Measurements from ENCODE around the gene KRT37.

The KRT37 gene

GRCh38 chr17:41421116-41421515 is 3.3 kb downstream of the KRT37 start:
- Mint-ChIP-seq H3K36me3 (peaks cover 2% of the 10 kb centered on the region), H3K27me3 (no peaks in the 10 kb centered on the region), H3K27ac (no peak overlapping the region), H3K9me3 (ENCODE audit: low read depth) (no peaks in the 10 kb centered on the region), H3K4me3 (no peak overlapping the region), H3K4me1 (ENCODE audit: low read depth) (peaks cover 8% of the 10 kb centered on the region)

DNA sequence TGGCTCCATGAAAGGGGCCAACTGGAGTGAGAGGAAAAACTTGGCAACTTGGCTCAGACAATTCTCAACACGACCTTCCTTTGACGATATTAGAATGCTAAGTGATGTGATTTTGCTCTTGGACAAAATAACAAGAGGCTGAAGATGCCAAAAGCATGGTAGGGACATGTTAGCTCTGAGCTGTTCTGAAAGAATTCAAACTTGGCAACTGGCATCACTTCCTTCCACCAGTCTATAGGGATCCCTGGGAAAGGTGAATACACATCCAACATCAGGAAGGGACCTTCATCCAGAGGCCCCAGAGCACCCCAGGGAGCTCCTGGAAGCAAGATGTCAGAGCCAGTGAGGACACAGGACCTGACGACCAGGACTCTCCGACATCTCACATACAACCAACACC is 4.3 kb downstream of the KRT37 start:
- no peak overlapping the region for H3K27ac Mint-ChIP-seq
- H3K4me1 Mint-ChIP-seq (ENCODE audit: low read depth) = peaks cover 8% of the 10 kb centered on the region

DNA sequence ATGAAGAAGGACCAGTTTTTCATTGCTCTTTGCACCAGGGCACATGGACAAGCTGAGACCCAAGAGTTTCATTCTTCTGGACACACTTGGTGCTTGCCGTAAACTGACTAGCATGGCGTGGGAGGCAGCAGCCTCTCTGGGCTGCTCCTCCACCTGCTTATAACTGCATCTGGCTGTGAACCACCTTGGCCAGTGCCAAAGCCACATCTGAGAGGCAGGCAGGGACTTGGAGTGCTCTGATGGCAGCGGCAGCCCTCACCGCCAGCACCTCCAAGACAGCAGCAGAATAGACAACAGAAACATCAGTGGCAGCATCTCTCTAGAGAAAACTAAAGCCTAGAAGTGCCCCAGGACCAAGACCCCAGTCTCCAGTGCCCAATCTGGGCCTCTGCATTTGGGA is 4.7 kb downstream of the KRT37 start:
- H3K4me1 Mint-ChIP-seq (ENCODE audit: low read depth) = peaks cover 8% of the 10 kb centered on the region
- H3K9me3 Mint-ChIP-seq (ENCODE audit: low read depth) = no peaks in the 10 kb centered on the region
- peaks cover 2% of the 10 kb centered on the region for H3K36me3 Mint-ChIP-seq
- no peak overlapping the region for H3K27ac Mint-ChIP-seq
- H3K4me3 Mint-ChIP-seq = no peak overlapping the region
- H3K27me3 Mint-ChIP-seq = no peaks in the 10 kb centered on the region

More for the DNA sequence above, 4.3 kb downstream of the KRT37 start:
- H3K27me3 Mint-ChIP-seq = no peaks in the 10 kb centered on the region
- peaks cover 2% of the 10 kb centered on the region for H3K36me3 Mint-ChIP-seq
- H3K9me3 Mint-ChIP-seq (ENCODE audit: low read depth) = no peaks in the 10 kb centered on the region
- H3K4me3 Mint-ChIP-seq = no peak overlapping the region

DNA sequence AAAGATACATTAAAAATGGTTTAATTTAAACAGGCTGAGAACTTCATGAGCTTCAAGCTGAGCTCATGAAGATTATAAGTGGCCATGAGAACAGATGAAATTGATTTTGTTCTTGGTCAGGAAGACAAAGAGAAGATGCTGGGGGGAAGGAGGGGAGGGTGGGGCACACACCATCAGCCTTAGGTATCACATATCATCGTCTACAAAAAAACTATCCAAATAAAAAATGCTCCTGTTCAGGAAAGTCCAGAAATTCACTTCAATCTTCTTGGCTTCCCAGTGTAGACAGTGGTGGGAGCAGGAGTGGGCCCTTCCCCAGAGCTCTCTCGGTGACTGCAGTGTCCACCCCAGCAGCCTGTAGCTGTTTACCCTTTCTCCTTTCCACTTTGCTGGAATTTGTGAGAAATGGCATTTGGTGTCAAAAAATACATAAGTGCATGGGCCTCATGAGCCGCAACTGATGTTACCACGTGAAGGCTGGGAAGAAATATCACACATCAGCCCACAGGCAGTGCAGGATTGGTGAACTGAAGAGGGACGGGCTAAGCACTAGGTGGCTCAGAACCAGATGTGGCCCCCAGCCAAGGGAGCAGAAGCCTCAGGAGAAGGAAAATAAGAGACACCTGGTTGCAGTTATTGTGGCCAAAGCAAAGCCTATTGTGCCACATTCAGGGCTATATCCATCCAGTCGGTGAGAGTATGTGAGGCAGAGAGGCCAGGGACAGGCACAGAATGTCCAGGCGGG is 6.1 kb downstream of the KRT37 start:
- Mint-ChIP-seq H3K9me3 (ENCODE audit: low read depth) (no peaks in the 10 kb centered on the region), H3K4me1 (ENCODE audit: low read depth) (peaks cover 8% of the 10 kb centered on the region), H3K36me3 (no peaks in the 10 kb centered on the region), H3K27me3 (no peaks in the 10 kb centered on the region), H3K27ac (no peak overlapping the region), H3K4me3 (no peak overlapping the region)

GRCh38 chr17:41417576-41418015 is 6.8 kb downstream of the KRT37 start:
- Mint-ChIP-seq H3K27ac (no peak overlapping the region), H3K9me3 (ENCODE audit: low read depth) (no peaks in the 10 kb centered on the region)

DNA sequence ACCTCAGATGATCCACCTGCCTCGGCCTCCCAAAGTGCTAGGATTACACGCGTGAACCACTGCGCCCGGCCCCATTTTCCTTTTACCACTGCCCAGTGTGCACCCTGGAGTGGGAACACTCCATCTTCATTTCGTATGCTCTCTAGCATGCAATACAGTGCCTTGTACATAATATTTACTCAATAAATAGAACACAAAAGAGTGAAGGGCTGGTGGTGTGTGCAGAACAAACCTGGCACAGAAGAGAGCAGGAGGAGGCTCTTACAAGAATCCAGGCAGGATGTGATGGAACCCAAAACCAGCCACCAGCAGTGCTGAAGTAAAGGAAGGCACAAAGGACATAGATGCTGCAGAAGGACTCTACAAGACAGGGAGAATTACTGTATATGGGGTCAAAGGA is 7.3 kb downstream of the KRT37 start:
- H3K9me3 Mint-ChIP-seq (ENCODE audit: low read depth) = no peaks in the 10 kb centered on the region
- H3K4me1 Mint-ChIP-seq (ENCODE audit: low read depth) = peaks cover 8% of the 10 kb centered on the region
- H3K36me3 Mint-ChIP-seq = no peaks in the 10 kb centered on the region
- no peak overlapping the region for H3K27ac Mint-ChIP-seq
- no peaks in the 10 kb centered on the region for H3K27me3 Mint-ChIP-seq
- no peak overlapping the region for H3K4me3 Mint-ChIP-seq

More at GRCh38 chr17:41417576-41418015, 6.8 kb downstream of the KRT37 start:
- peaks cover 8% of the 10 kb centered on the region for H3K4me1 Mint-ChIP-seq (ENCODE audit: low read depth)
- no peaks in the 10 kb centered on the region for H3K36me3 Mint-ChIP-seq
- H3K27me3 Mint-ChIP-seq = no peaks in the 10 kb centered on the region
- H3K4me3 Mint-ChIP-seq = no peak overlapping the region

DNA sequence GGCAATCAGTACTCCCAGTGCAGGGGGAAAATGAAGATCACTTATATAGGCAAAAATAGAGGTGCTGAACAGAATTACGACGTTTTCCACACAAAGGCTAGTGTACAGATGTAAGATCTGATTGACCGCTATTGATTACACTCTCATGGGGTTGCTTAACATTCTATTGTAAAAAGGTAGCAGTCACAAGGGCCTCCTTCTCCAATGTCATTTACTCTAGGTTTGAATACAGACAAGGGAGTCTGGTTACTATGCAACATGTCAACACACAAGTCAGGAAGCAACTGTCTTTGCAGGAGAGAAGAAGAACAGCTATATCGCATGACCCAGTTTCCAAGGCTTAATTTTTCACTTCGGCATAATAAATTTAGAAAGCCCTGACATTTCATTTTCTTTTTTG is 7.9 kb downstream of the KRT37 start:
- H3K9me3 Mint-ChIP-seq (ENCODE audit: low read depth) = no peaks in the 10 kb centered on the region
- H3K36me3 Mint-ChIP-seq = no peaks in the 10 kb centered on the region
- no peak overlapping the region for H3K27ac Mint-ChIP-seq
- no peak overlapping the region for H3K4me3 Mint-ChIP-seq
- peaks cover 8% of the 10 kb centered on the region for H3K4me1 Mint-ChIP-seq (ENCODE audit: low read depth)
- H3K27me3 Mint-ChIP-seq = no peaks in the 10 kb centered on the region

- no peak overlapping the region for H3K4me3 Mint-ChIP-seq
- H3K9me3 Mint-ChIP-seq (ENCODE audit: low read depth) = no peaks in the 10 kb centered on the region
- H3K4me1 Mint-ChIP-seq (ENCODE audit: low read depth) = peaks cover 8% of the 10 kb centered on the region
- no peak overlapping the region for H3K27ac Mint-ChIP-seq
- no peaks in the 10 kb centered on the region for H3K36me3 Mint-ChIP-seq
- H3K27me3 Mint-ChIP-seq = no peaks in the 10 kb centered on the region
These were observed 8.5 kb downstream of the KRT37 start for GRCh38 chr17:41415833-41416335.

- Mint-ChIP-seq H3K27me3 (no peaks in the 10 kb centered on the region), H3K27ac (no peak overlapping the region), H3K9me3 (ENCODE audit: low read depth) (no peaks in the 10 kb centered on the region), H3K4me1 (ENCODE audit: low read depth) (peaks cover 8% of the 10 kb centered on the region), H3K36me3 (no peaks in the 10 kb centered on the region), H3K4me3 (no peak overlapping the region)
These were observed 9.0 kb downstream of the KRT37 start for GRCh38 chr17:41415411-41415810.

DNA sequence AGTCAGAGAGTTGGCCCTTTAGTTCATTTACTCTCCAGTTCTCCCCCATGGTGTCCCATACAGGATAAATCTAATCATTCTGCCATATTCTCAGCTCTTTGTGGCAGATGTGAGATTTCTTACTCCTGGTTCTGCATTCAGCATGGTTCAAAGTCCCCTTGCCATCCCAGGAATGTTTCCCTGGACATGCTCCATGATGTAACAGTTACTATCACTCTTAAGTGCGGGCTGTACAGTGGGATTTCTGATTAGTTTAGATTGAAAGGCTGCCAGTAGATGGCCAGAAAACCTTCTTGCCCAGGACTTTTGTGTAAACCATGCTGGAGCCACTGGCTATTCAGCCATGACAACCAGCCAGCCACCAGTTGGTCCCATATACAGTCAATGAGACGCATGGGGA is 10.4 kb downstream of the KRT37 start:
- Mint-ChIP-seq H3K27me3 (no peaks in the 10 kb centered on the region), H3K27ac (no peak overlapping the region), H3K4me1 (ENCODE audit: low read depth) (peaks cover 10% of the 10 kb centered on the region), H3K36me3 (peaks cover 2% of the 10 kb centered on the region), H3K4me3 (no peak overlapping the region), H3K9me3 (ENCODE audit: low read depth) (no peaks in the 10 kb centered on the region)

- Mint-ChIP-seq H3K9me3 (ENCODE audit: low read depth) (no peaks in the 10 kb centered on the region), H3K27me3 (no peaks in the 10 kb centered on the region), H3K27ac (no peak overlapping the region), H3K4me3 (no peak overlapping the region), H3K36me3 (peaks cover 2% of the 10 kb centered on the region), H3K4me1 (ENCODE audit: low read depth) (peaks cover 15% of the 10 kb centered on the region)
These were observed 10.9 kb downstream of the KRT37 start for GRCh38 chr17:41413353-41413957.

DNA sequence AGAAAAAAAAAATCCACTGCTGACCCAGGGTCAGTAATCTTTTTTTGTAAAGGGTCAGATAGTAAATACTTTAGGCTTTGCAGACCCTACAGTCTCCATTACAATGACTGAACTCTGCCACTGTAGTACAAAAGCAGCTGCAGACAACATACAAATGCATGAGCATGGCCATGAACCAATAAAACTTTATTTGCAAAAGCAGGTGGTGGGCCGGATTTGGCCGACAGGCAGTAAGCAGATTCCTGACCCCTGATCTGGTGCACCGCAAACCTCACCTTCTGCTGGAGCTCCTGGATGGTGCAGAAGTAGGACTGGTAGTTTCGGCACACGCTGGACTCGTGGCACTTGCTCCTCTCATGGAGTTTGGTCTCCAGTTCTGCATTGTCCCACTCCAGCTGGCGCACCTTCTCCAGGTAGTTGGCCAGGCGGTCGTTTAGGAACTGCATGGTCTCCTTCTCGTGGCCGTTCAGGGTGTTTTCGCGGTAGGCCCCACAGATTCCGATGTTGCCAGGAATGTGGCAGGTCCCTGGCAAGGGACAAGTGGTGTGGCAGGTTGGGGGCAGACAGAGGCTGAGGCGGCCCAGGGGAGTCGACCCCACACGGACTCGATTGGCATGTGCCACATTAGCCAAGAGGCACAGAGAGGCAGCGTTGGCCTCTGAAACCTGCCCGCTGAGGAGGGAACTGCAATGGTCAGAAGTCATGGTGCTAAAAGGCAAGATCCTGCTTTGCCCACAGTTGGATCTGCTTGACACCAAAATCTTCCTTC is 13.1 kb downstream of the KRT37 start:
- no peaks in the 10 kb centered on the region for H3K27me3 Mint-ChIP-seq
- no peaks in the 10 kb centered on the region for H3K9me3 Mint-ChIP-seq (ENCODE audit: low read depth)
- H3K27ac Mint-ChIP-seq = no peak overlapping the region
- peaks cover 17% of the 10 kb centered on the region for H3K4me1 Mint-ChIP-seq (ENCODE audit: low read depth)
- peaks cover 2% of the 10 kb centered on the region for H3K36me3 Mint-ChIP-seq
- no peak overlapping the region for H3K4me3 Mint-ChIP-seq

DNA sequence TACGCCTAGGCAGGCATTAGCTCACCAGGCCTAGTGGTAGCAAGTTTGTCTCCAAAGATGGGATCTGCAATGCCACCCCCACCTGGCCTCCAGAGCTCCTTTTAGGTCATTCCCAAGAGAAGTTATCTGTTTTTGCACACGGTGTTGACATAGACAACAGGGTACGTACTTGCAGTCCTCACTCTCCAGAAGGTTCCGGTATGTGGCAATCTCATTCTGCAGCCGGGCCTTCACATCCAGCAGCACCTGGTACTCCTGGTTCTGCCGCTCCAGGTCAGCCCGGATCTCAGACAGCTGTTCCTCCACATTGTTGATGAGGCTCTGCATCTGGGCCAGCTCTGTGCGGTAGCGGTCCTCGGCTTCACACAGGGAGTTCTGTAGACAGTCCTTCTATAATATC is 17.2 kb downstream of the KRT37 start:
- Mint-ChIP-seq H3K4me1 (ENCODE audit: low read depth) (peaks cover 47% of the 10 kb centered on the region), H3K36me3 (peaks cover 2% of the 10 kb centered on the region), H3K27ac (no peak overlapping the region), H3K27me3 (no peaks in the 10 kb centered on the region), H3K9me3 (ENCODE audit: low read depth) (no peaks in the 10 kb centered on the region), H3K4me3 (no peak overlapping the region)

DNA sequence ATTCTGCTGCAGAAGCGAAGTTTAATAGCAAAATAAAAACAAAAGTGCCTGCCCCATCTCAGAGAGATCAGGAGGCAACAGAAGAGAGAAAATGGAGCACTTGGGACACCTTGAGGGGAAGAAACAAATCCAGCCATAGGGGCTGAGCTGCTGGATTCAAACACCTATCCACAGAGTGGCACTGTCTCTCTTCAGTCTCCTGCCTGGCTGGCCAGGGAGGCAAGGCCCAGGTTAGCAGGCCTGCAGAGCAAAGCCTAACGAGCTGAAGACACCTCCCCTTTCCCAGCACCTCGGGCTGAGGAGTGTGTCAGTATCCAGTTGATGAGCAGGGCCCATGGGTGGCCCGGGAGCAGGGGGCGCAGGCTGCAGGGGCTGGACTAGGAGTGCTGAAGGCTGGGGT is 18.2 kb downstream of the KRT37 start:
- Mint-ChIP-seq H3K4me1 (ENCODE audit: low read depth) (peaks cover 50% of the 10 kb centered on the region), H3K27ac (no peak overlapping the region), H3K4me3 (no peak overlapping the region), H3K27me3 (no peaks in the 10 kb centered on the region), H3K36me3 (peaks cover 2% of the 10 kb centered on the region), H3K9me3 (ENCODE audit: low read depth) (no peaks in the 10 kb centered on the region)

DNA sequence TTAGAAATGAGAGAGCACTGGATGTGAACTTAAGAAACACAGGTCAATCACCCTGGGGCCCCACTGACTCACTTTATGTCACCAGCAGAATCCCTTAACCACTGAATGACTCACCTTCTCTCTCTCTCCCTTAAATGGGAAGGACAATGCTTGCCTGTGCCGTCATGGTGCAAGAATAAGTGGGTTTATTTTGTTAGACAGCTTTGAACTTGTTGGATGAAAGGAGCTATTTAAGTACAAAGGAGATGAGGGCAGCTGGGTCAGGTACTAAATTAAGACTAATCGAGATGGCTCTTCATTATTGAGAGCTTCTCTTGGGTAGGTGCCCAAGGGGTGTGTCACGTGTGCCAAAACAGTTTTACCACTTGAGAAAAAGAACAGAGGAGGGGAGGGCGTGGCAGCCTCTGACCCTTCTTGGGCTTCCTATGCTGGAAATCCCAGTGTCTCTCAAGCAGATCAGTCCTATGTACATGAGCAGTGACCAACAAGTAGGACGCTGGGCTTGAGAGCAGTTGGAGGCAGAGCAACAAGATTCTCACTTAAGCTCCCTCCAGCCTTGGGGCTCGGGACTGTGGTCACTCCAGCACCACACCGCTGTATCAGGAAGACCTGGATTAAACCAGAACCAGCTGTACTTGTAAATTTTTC is 20.2 kb downstream of the KRT37 start:
- Mint-ChIP-seq H3K9me3 (ENCODE audit: low read depth) (no peaks in the 10 kb centered on the region), H3K27me3 (no peaks in the 10 kb centered on the region), H3K4me3 (peak overlapping the region; percentile 63), H3K36me3 (peaks cover 2% of the 10 kb centered on the region), H3K4me1 (ENCODE audit: low read depth) (peaks cover 49% of the 10 kb centered on the region), H3K27ac (peak overlapping the region; percentile 76)

All from activated naive CD8-positive, alpha-beta T cell (primary cell).